Astrocyte of the spinal cord (primary cell): ENCODE data around the gene MCCD1.
"Not testable (repeated sequence)": the region's sequence is repeated elsewhere in the genome, so short reads cannot be mapped to it uniquely, and the experiment has no call there.

ENCODE experiments used
- DNase-seq: peaks from one replicate; pipeline ENCODE4 v3.0.0; 2011; ENCODE audit warnings: low read depth, low spot score
- H3K4me3 ChIP-seq: 2 replicates; pipeline ENCODE4 v1.5.1; 2011; ENCODE audit warnings: low read depth, mild to moderate bottlenecking, low read length, moderate library complexity
- CTCF ChIP-seq: IDR thresholded peaks from 2 replicates; pipeline ENCODE4 v1.5.1; 2012; ENCODE audit warnings: low read depth, mild to moderate bottlenecking, low read length, inconsistent platforms
- in situ Hi-C: cut with HindIII; loops from 2 replicates; pipeline ENCODE4 v1.10.0; 2017; ENCODE audit warnings: low sequenced_read_pairs

MCCD1 gene

GRCh38 chr6:31546339-31546957 lies 17.7 kb downstream of the MCCD1 start, which contains the start of gene ATP6V1G2:
TSS of gene ATP6V1G2 (minus strand) at chr6:31546608. CDS start at chr6:31546559, 49 bp downstream.
- peak; percentile 96 for DNase-seq
- in situ Hi-C loops = no loop called here
- peak; percentile 100 for TF ChIP-seq CTCF
- peak within 1 kb of the TSS; percentile 55 for H3K4me3 ChIP-seq

GRCh38 chr6:31546958-31547726 lies 18.4 kb downstream of the MCCD1 start, which contains the start of gene NFKBIL1:
TSS of gene NFKBIL1 (plus strand) at chr6:31547608. CDS start at chr6:31547695, 87 bp downstream.
- peak within 1 kb of the TSS; percentile 55 for H3K4me3 ChIP-seq
- no peak for TF ChIP-seq CTCF
- DNase-seq = peak; percentile 99
- in situ Hi-C loops = no loop called here

- no peak for TF ChIP-seq CTCF
- DNase-seq = no peak
- peak overlapping the region; percentile 55 for H3K4me3 ChIP-seq
- in situ Hi-C loops = no loop called here
Observed at GRCh38 chr6:31547727-31548543, 19.2 kb downstream of the MCCD1 start.

GRCh38 chr6:31548544-31548873 lies 19.7 kb downstream of the MCCD1 start:
- no peak for TF ChIP-seq CTCF
- no peak overlapping the region for H3K4me3 ChIP-seq
- in situ Hi-C loops = no loop called here
- no peak for DNase-seq

GRCh38 chr6:31551371-31551770 lies 22.6 kb downstream of the MCCD1 start:
- peak; percentile 43 for TF ChIP-seq CTCF
- peak; percentile 46 for DNase-seq
- in situ Hi-C loops, H3K4me3 ChIP-seq: not testable (repeated sequence)

- in situ Hi-C loops = no loop called here
- no peak for TF ChIP-seq CTCF
- H3K4me3 ChIP-seq = no peak overlapping the region
- DNase-seq = no peak
Observed at GRCh38 chr6:31556307-31556706, 27.5 kb downstream of the MCCD1 start.
